Liver (tissue), 9 donors: ENCODE results near the gene ARCN1. TPM values are rescaled to one million over a fixed set of nuclear protein-coding genes. Genes with fewer than 3 reads are reported as not detected.

Experiments
- DNase-seq: peaks from one replicate; pipeline ENCODE4 v3.0.0-alpha.2; 2017; ENCODE audit warnings: low spot score
- H3K27ac ChIP-seq, 2 donors: one replicate each; pipeline ENCODE4 v1.7.0; 2013; ENCODE audit warnings: inconsistent platforms in 2 of 2, low read length in 2 of 2, control low read depth in 1 of 2, low read depth in 1 of 2, mild to moderate bottlenecking in 1 of 2
- H3K27me3 ChIP-seq, 4 donors: one replicate each; pipeline versions ENCODE4 v1.6.1 to v1.7.0; 2013; ENCODE audit warnings: low read length in 3 of 4, inconsistent platforms in 1 of 4, mild to moderate bottlenecking in 1 of 4, moderate library complexity in 1 of 4; ENCODE audit not compliant: control insufficient read depth in 4 of 4, insufficient read depth in 4 of 4
- H3K36me3 ChIP-seq, 4 donors: one replicate each; pipeline versions ENCODE4 v1.6.1 to v1.7.0; 2013; ENCODE audit warnings: low read length in 3 of 4, mild to moderate bottlenecking in 3 of 4, low read depth in 1 of 4, moderate library complexity in 1 of 4; ENCODE audit not compliant: control insufficient read depth in 4 of 4, insufficient read depth in 3 of 4
- H3K4me1 ChIP-seq, 4 donors: one replicate each; pipeline versions ENCODE4 v1.6.1 to v1.7.0; 2013; ENCODE audit warnings: low read length in 3 of 4, mild to moderate bottlenecking in 3 of 4, moderate library complexity in 1 of 4; ENCODE audit not compliant: control insufficient read depth in 4 of 4, insufficient read depth in 4 of 4
- H3K4me3 ChIP-seq, 3 donors: one replicate each; pipeline versions ENCODE4 v1.6.1 to v1.7.0; 2013; ENCODE audit warnings: low read length in 3 of 3, control low read depth in 1 of 3, low read depth in 1 of 3, mild to moderate bottlenecking in 1 of 3
- H3K9ac ChIP-seq, 2 donors: one replicate each; pipeline ENCODE4 v1.7.0; 2013; ENCODE audit warnings: low read length in 2 of 2, mild to moderate bottlenecking in 2 of 2, moderate library complexity in 2 of 2, control low read depth in 1 of 2, low read depth in 1 of 2
- H3K9me3 ChIP-seq, 4 donors: one replicate each; pipeline versions ENCODE4 v1.6.1 to v1.7.0; 2013; ENCODE audit warnings: low read length in 3 of 4; ENCODE audit not compliant: control insufficient read depth in 4 of 4
- ATF3 ChIP-seq: IDR thresholded peaks from 2 replicates; pipeline ENCODE4 v1.6.1; 2016; ENCODE audit warnings: antibody characterized with exemption
- CTCF ChIP-seq: fragments of 150-350 bp; IDR thresholded peaks from 2 replicates; pipeline ENCODE4 v1.5.1; 2017; ENCODE audit warnings: improper control_type of control experiment, low read depth, low read length; ENCODE audit not compliant: missing input control
- EGR1 ChIP-seq, 2 donors: IDR thresholded peaks; 2 replicates each; pipeline ENCODE4 v1.6.1; 2016 to 2018; ENCODE audit warnings: antibody characterized with exemption in 2 of 2, low read depth in 2 of 2
- FOXA1 ChIP-seq: IDR thresholded peaks from 2 replicates; pipeline ENCODE4 v1.6.1; 2016; ENCODE audit warnings: antibody characterized with exemption
- FOXA2 ChIP-seq: IDR thresholded peaks from 2 replicates; pipeline ENCODE4 v1.6.1; 2016; ENCODE audit warnings: antibody characterized with exemption
- HNF4A ChIP-seq, 2 donors: conservative IDR thresholded peaks; 2 replicates each; pipeline ENCODE4 v1.6.1; 2016; ENCODE audit warnings: antibody characterized with exemption in 2 of 2, mild to moderate bottlenecking in 2 of 2
- JUND ChIP-seq, 2 donors: IDR thresholded peaks; 2 replicates each; pipeline ENCODE4 v1.6.1; 2016; ENCODE audit warnings: antibody characterized with exemption in 2 of 2
- RAD21 ChIP-seq, 2 donors: IDR thresholded peaks; 2 replicates each; pipeline ENCODE4 v1.6.1; 2016; ENCODE audit warnings: antibody characterized with exemption in 2 of 2, mild to moderate bottlenecking in 2 of 2
- RXRA ChIP-seq, 2 donors: IDR thresholded peaks; 2 replicates each; pipeline ENCODE4 v1.6.1; 2017 to 2018; ENCODE audit warnings: antibody characterized with exemption in 2 of 2, mild to moderate bottlenecking in 1 of 2
- SP1 ChIP-seq: IDR thresholded peaks from 2 replicates; pipeline ENCODE4 v1.6.1; 2018; ENCODE audit warnings: antibody characterized with exemption, mild to moderate bottlenecking
- TAF1 ChIP-seq: conservative IDR thresholded peaks from 2 replicates; pipeline ENCODE4 v1.6.1; 2016; ENCODE audit warnings: antibody characterized with exemption, mild to moderate bottlenecking
- ZBTB33 ChIP-seq: IDR thresholded peaks from 2 replicates; pipeline ENCODE4 v1.6.1; 2016; ENCODE audit warnings: antibody characterized with exemption
- WGBS: extraction: QIAGEN DNeasy Blood & Tissue Kit; methylation state at CpG from one replicate; pipeline ENCODE4 v1.1.7; 2013; 5-methylcytosine and 5-hydroxymethylcytosine counted together
- polyA plus RNA-seq, 2 donors: library from polyadenylated mRNA; stranded (reverse) in 1 of 2; unstranded in 1 of 2; fragments of 200-250 nt in 1 of 2; fragments of >200 nt in 1 of 2; fragmentation: Nextera tagmentation in 1 of 2; extraction: Ambion mirVana in 1 of 2; gene quantifications; one replicate each; pipeline versions ENCODE4 v1.2.1 to v1.2.3, GENCODE V29; 2013 to 2015
- total RNA-seq, 2 donors: library from RNA; depleted of rRNA; stranded (reverse); fragments of >200 nt; gene quantifications; one replicate each; pipeline ENCODE4 v1.2.3, GENCODE V29; 2014
- TF ChIP-seq, protein P1 (sequence below): IDR thresholded peaks from 2 replicates; pipeline ENCODE4 v1.6.1; 2016; ENCODE audit warnings: antibody characterized with exemption, mild to moderate bottlenecking
- donor health status: healthy.
- donor health status: healthy.
- donor health status: healthy.
- donor health status: healthy.
- donor health status: healthy.

Gene ARCN1
- total and polyA plus RNA-seq, 4 donors: 36.7 to 95.4 (median 51.8) TPM

- H3K36me3 ChIP-seq: peaks cover 5 to 22% (median 14%) of the 10 kb centered on the region in 4 donors
- no peak overlapping the region for H3K4me3 ChIP-seq
- DNase-seq: no peak
- no peaks in the 10 kb centered on the region for H3K27me3 ChIP-seq
- peak; percentile 6 for TF ChIP-seq CTCF
- no peak for TF ChIP-seq ATF3
- H3K27ac ChIP-seq: peak overlapping the region; percentile 38 to 45
- peaks cover 17 to 80% (median 67%) of the 10 kb centered on the region in 4 donors for H3K4me1 ChIP-seq
- no peaks in the 10 kb centered on the region for H3K9me3 ChIP-seq
- no peak overlapping the region for H3K9ac ChIP-seq
Observed at GRCh38 chr11:118524356-118524755, 47.9 kb upstream of the ARCN1 start.

DNA sequence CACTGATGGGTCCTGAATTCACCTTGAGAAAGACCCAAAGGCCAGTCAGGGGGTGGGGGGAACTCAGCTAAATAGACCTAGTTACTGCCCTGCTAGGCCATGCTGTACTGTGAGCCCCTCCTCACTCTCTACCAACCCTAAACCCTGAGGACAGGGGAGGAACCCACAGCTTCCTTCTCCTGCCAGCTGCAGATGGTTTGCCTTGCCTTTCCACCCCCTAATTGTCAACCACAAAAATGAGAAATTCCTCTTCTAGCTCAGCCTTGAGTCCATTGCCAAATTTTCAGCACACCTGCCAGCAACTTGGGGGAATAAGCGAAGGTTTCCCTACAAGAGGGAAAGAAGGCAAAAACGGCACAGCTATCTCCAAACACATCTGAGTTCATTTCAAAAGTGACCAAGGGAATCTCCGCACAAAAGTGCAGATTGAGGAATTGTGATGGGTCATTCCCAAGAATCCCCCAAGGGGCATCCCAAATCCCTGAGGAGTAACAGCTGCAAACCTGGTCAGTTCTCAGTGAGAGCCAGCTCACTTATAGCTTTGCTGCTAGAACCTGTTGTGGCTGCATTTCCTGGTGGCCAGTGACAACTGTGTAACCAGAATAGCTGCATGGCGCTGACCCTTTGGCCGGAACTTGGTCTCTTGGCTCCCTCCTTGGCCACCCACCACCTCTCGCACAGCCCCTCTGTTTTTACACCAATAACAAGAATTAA is 47.3 kb upstream of the ARCN1 start:
- Histone ChIP-seq H3K36me3 (peaks cover 5 to 22% (median 14%) of the 10 kb centered on the region in 4 donors), H3K4me3 (no peak overlapping the region), H3K4me1 (peaks cover 20 to 80% (median 68%) of the 10 kb centered on the region in 4 donors), H3K27ac (peak overlapping the region; percentile 38 to 45), H3K9ac (no peak overlapping the region), H3K27me3 (no peaks in the 10 kb centered on the region), H3K9me3 (no peaks in the 10 kb centered on the region)
- DNase-seq: no peak
- no peak for TF ChIP-seq EGR1 (IDR thresholded peaks at IDR 0.05; ENCODE audit: low read depth in 2 of 2)
- TF ChIP-seq SP1: no peak
- no peak for TF ChIP-seq FOXA2
- no peak for TF ChIP-seq HNF4A (conservative IDR thresholded peaks at IDR 0.05)
- TF ChIP-seq FOXA1: no peak
- no peak for TF ChIP-seq ATF3
- no peak for TF ChIP-seq CTCF
- TF ChIP-seq ZBTB33: no peak
- TF ChIP-seq, protein P1, sequence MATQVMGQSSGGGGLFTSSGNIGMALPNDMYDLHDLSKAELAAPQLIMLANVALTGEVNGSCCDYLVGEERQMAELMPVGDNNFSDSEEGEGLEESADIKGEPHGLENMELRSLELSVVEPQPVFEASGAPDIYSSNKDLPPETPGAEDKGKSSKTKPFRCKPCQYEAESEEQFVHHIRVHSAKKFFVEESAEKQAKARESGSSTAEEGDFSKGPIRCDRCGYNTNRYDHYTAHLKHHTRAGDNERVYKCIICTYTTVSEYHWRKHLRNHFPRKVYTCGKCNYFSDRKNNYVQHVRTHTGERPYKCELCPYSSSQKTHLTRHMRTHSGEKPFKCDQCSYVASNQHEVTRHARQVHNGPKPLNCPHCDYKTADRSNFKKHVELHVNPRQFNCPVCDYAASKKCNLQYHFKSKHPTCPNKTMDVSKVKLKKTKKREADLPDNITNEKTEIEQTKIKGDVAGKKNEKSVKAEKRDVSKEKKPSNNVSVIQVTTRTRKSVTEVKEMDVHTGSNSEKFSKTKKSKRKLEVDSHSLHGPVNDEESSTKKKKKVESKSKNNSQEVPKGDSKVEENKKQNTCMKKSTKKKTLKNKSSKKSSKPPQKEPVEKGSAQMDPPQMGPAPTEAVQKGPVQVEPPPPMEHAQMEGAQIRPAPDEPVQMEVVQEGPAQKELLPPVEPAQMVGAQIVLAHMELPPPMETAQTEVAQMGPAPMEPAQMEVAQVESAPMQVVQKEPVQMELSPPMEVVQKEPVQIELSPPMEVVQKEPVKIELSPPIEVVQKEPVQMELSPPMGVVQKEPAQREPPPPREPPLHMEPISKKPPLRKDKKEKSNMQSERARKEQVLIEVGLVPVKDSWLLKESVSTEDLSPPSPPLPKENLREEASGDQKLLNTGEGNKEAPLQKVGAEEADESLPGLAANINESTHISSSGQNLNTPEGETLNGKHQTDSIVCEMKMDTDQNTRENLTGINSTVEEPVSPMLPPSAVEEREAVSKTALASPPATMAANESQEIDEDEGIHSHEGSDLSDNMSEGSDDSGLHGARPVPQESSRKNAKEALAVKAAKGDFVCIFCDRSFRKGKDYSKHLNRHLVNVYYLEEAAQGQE: no peak
- TF ChIP-seq TAF1: no peak
- TF ChIP-seq RXRA (IDR thresholded peaks at IDR 0.05): no peak
- TF ChIP-seq JUND (IDR thresholded peaks at IDR 0.05): no peak
- no peak for TF ChIP-seq RAD21 (IDR thresholded peaks at IDR 0.05)
- 71% methylated on average over 6 of the region's 6 CpGs for WGBS
